ENCODE data around the gene SNX4. TPM values are rescaled to one million over a fixed set of nuclear protein-coding genes. Genes with fewer than 3 reads are reported as not detected.

Gene SNX4
- total and polyA plus RNA-seq, 2 of the 8 experiments (the other 6 are each of a cell fraction or from before 2014, with no cell fraction given), result 7.2 to 23.1 TPM

- no peak for TF ChIP-seq CHD7 (IDR thresholded peaks at IDR 0.05; ENCODE audit: insufficient replicate concordance, low read length)
- TF ChIP-seq SRF (IDR thresholded peaks at IDR 0.05; ENCODE audit: low read depth, low read length), result no peak
- TF ChIP-seq PHF8 (conservative IDR thresholded peaks at IDR 0.05; ENCODE audit: low read depth, low read length), result no peak
- no peak for TF ChIP-seq KDM5A (IDR thresholded peaks at IDR 0.05; ENCODE audit: low read length)
- no peak for TF ChIP-seq E2F6 (IDR thresholded peaks at IDR 0.05)
- TF ChIP-seq GTF2F1 (IDR thresholded peaks at IDR 0.05; ENCODE audit: borderline replicate concordance, low read depth, low read length), result no peak
- TF ChIP-seq SIRT6 (IDR thresholded peaks at IDR 0.05; ENCODE audit: low read length), result no peak
- no peak for TF ChIP-seq CHD1 (IDR thresholded peaks at IDR 0.05; ENCODE audit: low read depth, low read length)
- TF ChIP-seq SIN3A (conservative IDR thresholded peaks at IDR 0.05 in 1 of 2, IDR thresholded peaks at IDR 0.05 in 1 of 2; ENCODE audit: low read depth in 1 of 2, low read length in 2 of 2), result no peak
- no peak for TF ChIP-seq NANOG (IDR thresholded peaks at IDR 0.05; ENCODE audit: insufficient read depth, low read depth, low read length, poor library complexity, severe bottlenecking)
- no peak for TF ChIP-seq KDM1A (IDR thresholded peaks at IDR 0.05; ENCODE audit: borderline replicate concordance, low read length)
These were observed 38.2 kb downstream of the SNX4 start (continued) for GRCh38 chr3:125481786-125482185.
